HL-60 (cell line): ENCODE data around the gene TMEM131L.

Experiments used
- DNase-seq, 2 experiments: peaks; one replicate each; pipeline ENCODE4 v3.0.0-alpha.2; 2010 to 2020; ENCODE audit warnings: low read depth in 1 of 2, low spot score in 1 of 2
- H3K27ac ChIP-seq: fragments of 250-450 bp; sonication (Bioruptor Pico); replicated peaks from 2 replicates; pipeline ENCODE4 v1.5.1; 2020; ENCODE audit warnings: mild to moderate bottlenecking, moderate library complexity
- H3K27me3 ChIP-seq: fragments of 250-450 bp; sonication (Bioruptor Pico); 2 replicates; pipeline ENCODE4 v1.5.1; 2021; ENCODE audit warnings: mild to moderate bottlenecking, moderate library complexity; ENCODE audit not compliant: insufficient read depth, poor library complexity, severe bottlenecking
- H3K4me3 ChIP-seq: replicated peaks from 2 replicates; pipeline ENCODE4 v1.5.1; 2011; ENCODE audit warnings: mild to moderate bottlenecking, control low read depth, low read length; ENCODE audit not compliant: insufficient read depth
- CTCF ChIP-seq: IDR thresholded peaks from one replicate; pipeline ENCODE4 v1.5.1; 2011; ENCODE audit warnings: low read length, control low read depth, inconsistent platforms; ENCODE audit not compliant: insufficient read depth
- GABPA ChIP-seq: IDR thresholded peaks from 2 replicates; pipeline ENCODE4 v1.6.1; 2012; ENCODE audit warnings: low read depth
- POLR2AphosphoS5 ChIP-seq: IDR thresholded peaks from 2 replicates; pipeline ENCODE4 v1.6.1; 2012; ENCODE audit warnings: low read depth
- SPI1 ChIP-seq: IDR thresholded peaks from 2 replicates; pipeline ENCODE4 v1.6.1; 2012; ENCODE audit warnings: low read depth, mild to moderate bottlenecking, borderline replicate concordance
- TF ChIP-seq, protein P1 (sequence below): IDR thresholded peaks from 2 replicates; pipeline ENCODE4 v1.6.1; 2012; ENCODE audit warnings: low read depth; ENCODE audit not compliant: insufficient replicate concordance

The TMEM131L gene

GRCh38 chr4:153528705-153529485, 62.7 kb downstream of the TMEM131L start:
- Histone ChIP-seq H3K27ac (peak overlapping the region; percentile 63), H3K4me3 (no peak overlapping the region), H3K27me3 (no peaks in the 10 kb centered on the region)
- TF ChIP-seq POLR2AphosphoS5 (no peak), SPI1 (no peak), CTCF (no peak), GABPA (no peak)
- TF ChIP-seq, protein P1, sequence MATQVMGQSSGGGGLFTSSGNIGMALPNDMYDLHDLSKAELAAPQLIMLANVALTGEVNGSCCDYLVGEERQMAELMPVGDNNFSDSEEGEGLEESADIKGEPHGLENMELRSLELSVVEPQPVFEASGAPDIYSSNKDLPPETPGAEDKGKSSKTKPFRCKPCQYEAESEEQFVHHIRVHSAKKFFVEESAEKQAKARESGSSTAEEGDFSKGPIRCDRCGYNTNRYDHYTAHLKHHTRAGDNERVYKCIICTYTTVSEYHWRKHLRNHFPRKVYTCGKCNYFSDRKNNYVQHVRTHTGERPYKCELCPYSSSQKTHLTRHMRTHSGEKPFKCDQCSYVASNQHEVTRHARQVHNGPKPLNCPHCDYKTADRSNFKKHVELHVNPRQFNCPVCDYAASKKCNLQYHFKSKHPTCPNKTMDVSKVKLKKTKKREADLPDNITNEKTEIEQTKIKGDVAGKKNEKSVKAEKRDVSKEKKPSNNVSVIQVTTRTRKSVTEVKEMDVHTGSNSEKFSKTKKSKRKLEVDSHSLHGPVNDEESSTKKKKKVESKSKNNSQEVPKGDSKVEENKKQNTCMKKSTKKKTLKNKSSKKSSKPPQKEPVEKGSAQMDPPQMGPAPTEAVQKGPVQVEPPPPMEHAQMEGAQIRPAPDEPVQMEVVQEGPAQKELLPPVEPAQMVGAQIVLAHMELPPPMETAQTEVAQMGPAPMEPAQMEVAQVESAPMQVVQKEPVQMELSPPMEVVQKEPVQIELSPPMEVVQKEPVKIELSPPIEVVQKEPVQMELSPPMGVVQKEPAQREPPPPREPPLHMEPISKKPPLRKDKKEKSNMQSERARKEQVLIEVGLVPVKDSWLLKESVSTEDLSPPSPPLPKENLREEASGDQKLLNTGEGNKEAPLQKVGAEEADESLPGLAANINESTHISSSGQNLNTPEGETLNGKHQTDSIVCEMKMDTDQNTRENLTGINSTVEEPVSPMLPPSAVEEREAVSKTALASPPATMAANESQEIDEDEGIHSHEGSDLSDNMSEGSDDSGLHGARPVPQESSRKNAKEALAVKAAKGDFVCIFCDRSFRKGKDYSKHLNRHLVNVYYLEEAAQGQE = no peak
- no peak for DNase-seq

DNA sequence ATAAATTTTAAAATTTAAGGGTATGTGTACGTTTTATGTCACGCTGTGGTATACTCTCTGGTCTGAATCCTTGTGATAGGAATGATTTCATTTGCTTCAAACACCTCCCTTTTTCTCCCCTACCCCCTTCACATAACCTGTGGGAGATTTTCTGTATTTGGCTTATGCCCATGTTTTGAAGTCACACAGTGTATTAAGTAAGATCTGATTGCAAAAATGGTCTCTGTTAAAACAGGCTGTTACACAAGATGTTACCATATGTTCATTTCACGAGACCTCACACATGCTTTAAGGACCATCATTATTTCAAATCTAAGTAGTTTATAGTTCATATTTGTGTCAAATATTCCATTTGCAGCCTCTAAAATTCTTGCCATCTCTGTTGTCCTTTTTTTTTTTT, 63.5 kb downstream of the TMEM131L start:
- no peaks in the 10 kb centered on the region for H3K27me3 ChIP-seq
- peak; percentile 51; the same call in 1 of the 2 replicates for TF ChIP-seq POLR2AphosphoS5
- TF ChIP-seq CTCF = no peak
- TF ChIP-seq, protein P1 = no peak
- TF ChIP-seq SPI1 = no peak
- no peak for TF ChIP-seq GABPA
- peak overlapping the region; percentile 63 for H3K27ac ChIP-seq
- H3K4me3 ChIP-seq = no peak overlapping the region
- peak; percentile 50 to 58 for DNase-seq

- Histone ChIP-seq H3K27me3 (no peaks in the 10 kb centered on the region), H3K4me3 (no peak overlapping the region), H3K27ac (peak overlapping the region; percentile 63)
- TF ChIP-seq, protein P1 = no peak
- TF ChIP-seq POLR2AphosphoS5 = no peak
- DNase-seq = no peak
These were observed 64.3 kb downstream of the TMEM131L start for GRCh38 chr4:153530284-153530999.
